SH-SY5Y (cell line): ENCODE results near the gene ATG13.

Experiments
- GATA2 ChIP-seq: IDR thresholded peaks from 2 replicates; pipeline ENCODE4 v1.6.1; 2011; ENCODE audit warnings: mild to moderate bottlenecking, low read depth, low read length
- GATA3 ChIP-seq: IDR thresholded peaks from 2 replicates; pipeline ENCODE4 v1.6.1; 2011; ENCODE audit warnings: low read depth, mild to moderate bottlenecking, low read length, moderate library complexity

DNA sequence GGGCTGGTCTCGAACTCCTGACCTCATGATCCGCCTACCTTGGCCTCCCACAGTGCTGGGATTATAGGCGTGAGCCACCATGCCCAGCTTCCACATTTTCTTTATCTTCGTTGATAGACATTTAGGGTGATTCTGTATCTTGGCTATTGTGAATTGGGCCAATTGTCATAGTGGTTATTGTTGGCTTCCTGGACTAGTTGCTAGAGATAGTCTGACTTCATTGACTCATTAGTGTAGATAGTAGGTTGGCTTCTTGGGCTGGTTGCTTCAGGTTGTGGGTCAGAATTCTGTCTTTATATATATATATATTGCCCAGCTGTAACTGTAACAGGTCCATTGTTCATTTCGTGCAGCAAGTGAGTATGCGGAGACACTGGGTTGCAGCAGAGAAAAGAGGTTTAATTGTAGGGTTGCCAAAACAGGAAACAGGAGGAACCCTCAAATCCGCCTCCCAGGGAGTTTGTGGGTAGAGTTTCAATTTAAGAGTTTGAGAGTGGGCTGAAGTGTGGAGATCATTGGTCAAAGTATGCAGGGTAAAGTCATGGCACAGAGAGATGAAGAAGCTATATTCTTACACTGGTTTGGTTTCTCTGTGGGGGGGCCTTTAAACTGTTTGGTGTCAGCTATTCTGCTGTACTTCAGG lies 22.0 kb downstream of the ATG13 start:
- no peak for TF ChIP-seq GATA2
- TF ChIP-seq GATA3 = no peak
